Endothelial cell (in vitro differentiated cells): ENCODE data around the gene TEX47. TPM values are rescaled to one million over a fixed set of nuclear protein-coding genes. Genes with fewer than 3 reads are reported as not detected.

ENCODE experiments used
- DNase-seq: peaks from one replicate; pipeline ENCODE4 v3.0.0; 2021; ENCODE audit warnings: low spot score
- H3K27ac Mint-ChIP-seq: one replicate; pipeline ENCODE4 v1.8.0; 2021; ENCODE audit warnings: mixed read lengths, inconsistent platforms; ENCODE audit not compliant: unreplicated experiment
- H3K27me3 Mint-ChIP-seq: one replicate; pipeline ENCODE4 v1.8.0; 2021; ENCODE audit warnings: mild to moderate bottlenecking, moderate library complexity, mixed read lengths, inconsistent platforms; ENCODE audit not compliant: unreplicated experiment
- H3K36me3 Mint-ChIP-seq: one replicate; pipeline ENCODE4 v1.8.0; 2021; ENCODE audit warnings: mild to moderate bottlenecking, low read depth, mixed read lengths, inconsistent platforms; ENCODE audit not compliant: unreplicated experiment
- H3K4me1 Mint-ChIP-seq: one replicate; pipeline ENCODE4 v1.8.0; 2021; ENCODE audit warnings: mild to moderate bottlenecking, mixed read lengths, inconsistent platforms; ENCODE audit not compliant: unreplicated experiment
- H3K4me3 Mint-ChIP-seq: one replicate; pipeline ENCODE4 v1.8.0; 2021; ENCODE audit warnings: mild to moderate bottlenecking, mixed read lengths, inconsistent platforms; ENCODE audit not compliant: unreplicated experiment
- H3K9me3 Mint-ChIP-seq: one replicate; pipeline ENCODE4 v1.8.0; 2021; ENCODE audit warnings: mixed read lengths, inconsistent platforms; ENCODE audit not compliant: unreplicated experiment
- CTCF ChIP-seq: fragments of 200-600 bp; sonication (generic); IDR thresholded peaks from one replicate; pipeline ENCODE4 v1.5.0; 2021; ENCODE audit warnings: antibody characterized with exemption; ENCODE audit not compliant: unreplicated experiment
- total RNA-seq: library from RNA; stranded (reverse); fragmentation: NEBNext Ultra II Directional; extraction: Animal tissue kit (Norgen Biotek cat#: 25700); gene quantifications from one replicate; pipeline ENCODE4 v1.2.1, GENCODE V29; 2021; ENCODE audit not compliant: unreplicated experiment

TEX47 gene
- total RNA-seq, 1 donor from 2014 or later, result not detected

- H3K36me3 Mint-ChIP-seq, result no peaks in the 10 kb centered on the region
- H3K9me3 Mint-ChIP-seq, result no peaks in the 10 kb centered on the region
- H3K4me3 Mint-ChIP-seq, result no peak overlapping the region
- no peak for TF ChIP-seq CTCF
- peaks cover 13% of the 10 kb centered on the region for H3K27me3 Mint-ChIP-seq
- H3K27ac Mint-ChIP-seq, result no peak overlapping the region
- peaks cover 9% of the 10 kb centered on the region for H3K4me1 Mint-ChIP-seq
- DNase-seq, result no peak
Measured at GRCh38 chr7:88761779-88762178, 33.8 kb downstream of the TEX47 start.

- Mint-ChIP-seq H3K4me3 (peak overlapping the region; percentile 72), H3K9me3 (no peaks in the 10 kb centered on the region), H3K27me3 (peaks cover 13% of the 10 kb centered on the region), H3K27ac (no peak overlapping the region), H3K4me1 (peaks cover 9% of the 10 kb centered on the region), H3K36me3 (no peaks in the 10 kb centered on the region)
- no peak for TF ChIP-seq CTCF
- no peak for DNase-seq
Measured at GRCh38 chr7:88760136-88760515, 35.4 kb downstream of the TEX47 start.

DNA sequence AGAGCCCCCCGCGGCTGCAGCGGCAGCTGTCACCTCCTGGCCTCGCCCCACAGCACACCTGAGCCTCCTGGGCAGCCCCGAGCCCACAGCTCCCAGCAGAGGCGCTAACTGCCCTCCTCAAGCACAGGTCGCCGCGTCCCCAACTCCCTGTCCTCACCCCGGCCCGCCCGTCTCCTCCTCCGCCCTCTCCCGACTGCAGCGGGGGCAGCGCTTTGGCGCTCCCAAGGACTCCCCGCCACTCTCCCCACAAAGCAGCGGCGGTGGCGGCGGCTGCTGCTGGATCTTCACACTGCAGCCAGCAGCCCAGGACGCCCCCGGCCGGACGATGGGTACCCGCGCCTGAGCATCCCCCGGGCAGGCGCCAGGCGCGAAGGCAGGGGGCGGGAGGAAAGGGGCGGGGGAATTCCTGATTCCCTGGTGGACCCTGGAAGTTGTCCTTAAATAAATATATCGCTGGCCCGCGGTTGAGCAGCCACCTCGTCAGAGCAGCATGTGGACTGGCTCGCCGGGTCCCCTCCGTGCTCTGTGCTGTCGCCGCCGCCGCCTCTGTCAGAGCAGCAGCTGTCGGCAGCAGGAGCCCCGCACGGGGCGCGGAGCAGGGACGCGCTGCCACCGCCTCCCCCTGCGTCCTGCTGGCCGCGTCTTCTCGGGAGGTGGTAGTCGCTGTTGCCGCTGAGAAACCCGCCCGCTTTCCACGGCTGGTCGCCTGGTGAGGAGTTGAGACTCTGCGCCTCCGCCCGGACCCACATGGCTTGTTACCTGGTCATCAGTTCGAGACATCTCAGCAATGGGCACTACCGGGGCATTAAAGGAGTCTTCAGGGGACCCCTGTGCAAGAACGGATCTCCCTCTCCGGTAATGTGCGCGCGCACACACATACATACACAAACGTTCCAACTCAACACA, 36.1 kb downstream of the TEX47 start, which contains the start of gene ZNF804B:
Gene ZNF804B, plus strand, starts transcription at position 471 of the 906 bp plus-strand sequence. Its CDS starts 277 bp downstream, at position 748.
- TF ChIP-seq CTCF, result no peak
- H3K4me1 Mint-ChIP-seq, result peaks cover 9% of the 10 kb centered on the region
- H3K36me3 Mint-ChIP-seq, result no peaks in the 10 kb centered on the region
- H3K27ac Mint-ChIP-seq, result no peak within 1 kb of the TSS
- H3K9me3 Mint-ChIP-seq, result no peaks in the 10 kb centered on the region
- peaks cover 13% of the 10 kb centered on the region for H3K27me3 Mint-ChIP-seq
- H3K4me3 Mint-ChIP-seq, result peak within 1 kb of the TSS; percentile 72
- peak; percentile 44 for DNase-seq

- Mint-ChIP-seq H3K9me3 (no peaks in the 10 kb centered on the region), H3K4me1 (peaks cover 9% of the 10 kb centered on the region), H3K4me3 (no peak overlapping the region), H3K36me3 (no peaks in the 10 kb centered on the region), H3K27me3 (peaks cover 13% of the 10 kb centered on the region), H3K27ac (no peak overlapping the region)
- peak; percentile 35 for DNase-seq
- no peak for TF ChIP-seq CTCF
Measured at GRCh38 chr7:88758381-88759229, 36.9 kb downstream of the TEX47 start.
